A172 (cell line): ENCODE data around the gene PTHLH. TPM values are rescaled to one million over a fixed set of nuclear protein-coding genes. Genes with fewer than 3 reads are reported as not detected.

Source experiments
- DNase-seq: peaks from one replicate; pipeline ENCODE4 v3.0.0-alpha.2; 2015; ENCODE audit warnings: low spot score
- total RNA-seq: library from RNA; depleted of rRNA; stranded (reverse); fragments of >200 nt; shearing (Covaris generic); gene quantifications from 2 replicates; pipeline ENCODE4 v1.2.3, GENCODE V29; 2014

The PTHLH gene
- total RNA-seq, 1 experiment from 2014 or later = 3.1 TPM

DNA sequence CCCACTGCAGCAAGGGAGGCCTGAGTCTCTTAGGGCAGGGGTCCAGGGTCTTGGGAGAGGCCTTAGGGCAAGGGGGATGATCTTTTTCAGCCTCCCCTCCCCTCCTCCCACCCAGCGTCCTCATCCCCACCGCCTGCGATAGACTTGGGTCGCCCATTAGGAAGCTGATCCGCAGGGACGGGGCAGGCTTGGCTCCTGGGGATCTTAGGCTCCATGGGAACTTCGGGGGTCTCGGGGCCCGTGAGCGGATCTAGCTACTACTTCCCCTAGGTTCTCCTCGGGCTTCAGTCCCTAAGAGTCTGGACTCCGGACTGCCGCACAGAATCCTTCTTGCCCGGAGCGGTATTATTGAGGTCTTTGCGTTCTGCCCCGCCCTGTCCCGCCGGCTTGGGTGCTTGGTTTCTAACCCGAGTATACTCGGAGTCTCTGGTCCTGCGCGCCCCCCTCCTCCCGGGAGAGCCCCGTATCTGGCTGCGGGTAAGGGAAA lies 2.2 kb upstream of the PTHLH start:
- DNase-seq = no peak

DNA sequence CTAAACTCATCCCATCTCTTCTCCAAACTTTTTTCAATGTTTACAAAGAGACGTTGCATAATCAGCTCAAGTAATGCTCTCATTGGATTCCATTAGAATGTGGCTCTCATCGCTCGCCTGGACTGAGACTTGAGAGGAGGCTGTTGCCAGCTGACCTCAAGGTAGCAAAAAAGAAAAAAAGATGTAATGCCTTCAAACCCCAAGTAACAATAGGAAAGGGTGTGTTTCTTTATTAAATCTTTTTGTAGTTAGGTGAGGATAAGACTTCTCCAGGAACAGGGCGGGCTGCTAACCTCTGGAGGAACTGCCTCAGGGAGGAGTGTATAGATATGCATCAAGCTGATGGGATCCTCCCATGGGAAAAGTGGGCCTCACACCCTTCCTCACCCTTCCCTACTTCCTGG lies 956 bp upstream of the PTHLH start:
- no peak for DNase-seq

DNA sequence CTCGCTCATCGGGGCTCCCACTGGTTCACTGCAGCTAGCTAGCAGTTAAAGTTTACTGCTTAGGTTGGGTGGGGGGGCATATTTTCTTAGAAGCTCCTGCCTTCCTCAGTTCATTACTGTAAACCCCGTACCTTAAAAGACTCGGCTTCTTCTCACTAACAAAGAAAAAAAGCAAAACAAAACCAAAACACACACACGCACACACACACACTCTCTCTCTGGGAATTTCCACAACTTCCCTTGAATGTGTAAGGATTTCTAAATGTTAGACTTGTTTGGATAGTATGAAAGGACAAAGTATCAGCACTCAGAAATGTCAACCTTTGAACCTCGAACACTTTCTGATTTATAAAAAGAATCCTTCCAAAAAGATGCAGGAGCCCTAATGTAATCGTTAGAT lies 927 bp downstream of the PTHLH start:
- DNase-seq = no peak

DNA sequence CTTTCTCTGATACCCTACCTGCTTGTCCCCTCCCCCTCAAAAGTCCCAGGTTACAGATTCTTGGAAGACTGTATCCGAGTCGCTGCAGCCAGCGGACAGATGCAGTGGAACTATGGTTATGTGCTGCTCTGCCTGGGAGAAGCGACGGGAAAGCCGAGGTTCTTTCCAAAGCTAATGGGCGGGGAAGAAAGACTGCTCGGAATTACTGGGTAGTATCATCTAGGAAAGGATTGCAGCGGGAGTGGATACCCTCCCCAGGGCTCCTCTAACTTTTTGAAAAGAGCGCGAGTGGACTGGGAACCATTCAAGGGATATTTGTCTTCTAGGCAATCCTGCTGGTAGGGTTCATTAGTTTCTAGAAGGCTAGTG lies 1.4 kb downstream of the PTHLH start:
- no peak for DNase-seq

DNA sequence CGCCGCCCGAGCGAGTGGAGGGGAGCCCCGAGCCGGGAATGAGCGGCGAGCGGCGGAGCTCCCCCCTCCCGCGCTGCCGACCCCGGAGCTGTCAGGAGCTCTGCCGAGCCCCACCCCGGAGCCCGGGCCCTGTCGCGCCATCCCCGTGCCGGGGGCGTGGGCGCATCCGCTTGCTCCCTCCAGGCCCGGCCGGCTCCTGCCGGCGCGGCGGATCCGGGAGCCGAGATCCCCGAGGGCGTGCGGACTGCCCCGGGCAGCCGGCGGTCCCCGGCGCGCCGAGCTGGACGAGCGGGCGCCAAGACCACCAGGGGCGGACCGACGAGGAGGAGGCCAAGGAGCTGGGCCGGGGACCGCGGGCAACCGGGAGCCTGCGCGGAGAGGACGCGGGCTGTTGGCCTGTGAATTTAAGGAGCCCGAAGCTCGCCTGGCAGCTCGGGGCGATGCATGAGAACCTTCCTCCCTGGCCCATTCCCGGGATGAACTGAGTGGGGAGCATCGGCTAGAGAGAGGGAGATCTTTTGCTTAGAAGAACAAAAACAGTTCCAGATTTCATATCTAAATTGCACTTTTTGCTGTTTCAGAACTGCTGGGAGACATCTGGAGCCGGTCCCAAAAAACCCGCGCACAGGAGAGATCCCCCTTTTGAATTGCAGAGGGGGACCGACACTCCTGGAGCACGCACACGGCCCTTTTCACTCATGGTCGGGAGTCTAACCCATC lies 2.0 kb downstream of the PTHLH start:
- DNase-seq = no peak

DNA sequence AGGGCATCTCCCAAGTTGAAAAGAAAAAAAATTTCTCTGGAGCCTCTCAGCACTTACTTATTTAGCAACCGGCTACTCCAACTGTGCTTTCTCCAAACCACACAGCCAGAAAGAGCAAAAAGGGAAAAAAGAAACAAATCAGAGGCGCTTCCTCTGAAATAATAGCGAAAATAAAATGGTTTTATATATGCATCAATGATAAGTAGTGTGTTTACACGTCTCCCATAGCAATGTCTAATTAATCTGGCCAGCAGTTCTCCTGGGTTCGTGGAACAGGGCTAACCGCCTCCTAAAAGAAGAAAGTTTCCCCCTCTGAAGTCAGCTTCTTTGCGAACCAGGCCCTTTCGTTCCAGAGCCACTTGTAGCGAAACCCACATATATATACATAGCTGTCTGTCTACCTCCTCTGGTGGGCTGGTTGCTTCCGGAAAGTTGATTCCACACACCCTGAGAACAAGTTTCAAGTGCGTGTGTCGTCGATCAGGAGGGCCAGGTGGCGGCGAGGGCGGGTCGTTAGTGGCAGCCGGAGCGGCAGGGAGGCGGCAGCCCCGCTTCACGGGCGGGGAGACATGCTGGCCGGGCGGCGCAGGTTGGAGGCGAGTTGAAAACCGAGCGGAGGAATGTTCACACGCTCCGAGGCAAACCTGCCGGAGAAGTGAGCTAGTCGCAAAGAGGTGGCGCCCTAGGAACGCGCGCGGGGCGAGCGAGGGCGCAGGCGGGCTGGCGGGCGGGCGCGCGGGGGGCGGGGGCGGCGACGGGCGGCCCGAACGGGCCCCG lies 2.7 kb downstream of the PTHLH start:
- DNase-seq = peak; percentile 48

DNA sequence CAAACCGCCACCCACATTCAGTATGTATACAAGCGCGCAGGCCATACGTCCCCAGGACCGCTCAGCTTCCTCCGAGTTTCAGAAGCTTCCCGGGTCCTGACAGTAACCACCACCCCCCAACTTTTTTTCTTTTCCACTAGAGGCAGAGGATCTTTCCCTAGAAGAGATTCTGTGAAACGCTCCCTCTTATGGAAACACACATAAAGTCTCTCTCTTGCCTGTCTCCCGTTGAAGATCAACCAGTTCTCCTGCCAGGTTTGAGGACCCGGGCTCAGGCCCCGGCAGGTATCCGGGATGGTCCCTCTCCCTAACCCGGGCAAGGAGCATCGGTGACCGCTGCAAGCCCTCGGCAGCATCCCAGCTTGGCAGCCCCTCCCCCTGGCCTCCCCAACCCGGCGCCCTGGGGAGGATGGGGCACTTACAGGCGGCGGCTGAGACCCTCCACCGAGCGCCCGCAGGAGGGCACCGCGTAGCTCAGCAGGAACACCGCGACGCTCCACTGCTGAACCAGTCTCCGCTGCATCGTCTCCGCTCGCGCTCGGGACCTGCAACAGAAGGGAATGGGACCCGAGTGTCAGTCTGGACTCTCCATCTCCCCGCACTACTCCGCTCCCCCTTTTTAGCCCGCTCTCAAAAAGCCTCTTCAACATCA lies 3.4 kb downstream of the PTHLH start:
- DNase-seq = no peak

DNA sequence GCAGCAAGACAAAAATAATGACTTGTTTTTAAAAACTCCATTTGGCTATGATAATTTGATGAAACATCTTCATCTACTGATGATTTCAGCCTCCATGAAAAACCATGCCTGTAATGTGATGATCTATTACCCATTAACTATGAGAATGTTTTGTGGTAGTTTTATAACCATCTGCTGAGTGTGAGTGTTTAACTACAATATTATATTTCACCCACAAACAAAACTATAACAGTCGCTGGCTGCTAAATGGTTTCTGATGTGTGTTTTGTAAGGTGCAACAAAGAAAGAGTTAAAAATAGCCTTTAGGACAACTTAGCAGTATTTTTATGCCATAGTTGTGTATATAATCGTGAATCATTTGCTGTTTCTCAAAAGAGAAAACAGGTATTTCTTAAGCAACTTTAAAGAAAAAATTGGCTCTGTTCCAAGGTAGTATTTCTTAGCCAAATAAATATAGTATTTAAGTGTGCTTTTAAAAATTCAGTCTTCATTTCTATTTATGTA lies 4.9 kb downstream of the PTHLH start:
- no peak for DNase-seq

DNA sequence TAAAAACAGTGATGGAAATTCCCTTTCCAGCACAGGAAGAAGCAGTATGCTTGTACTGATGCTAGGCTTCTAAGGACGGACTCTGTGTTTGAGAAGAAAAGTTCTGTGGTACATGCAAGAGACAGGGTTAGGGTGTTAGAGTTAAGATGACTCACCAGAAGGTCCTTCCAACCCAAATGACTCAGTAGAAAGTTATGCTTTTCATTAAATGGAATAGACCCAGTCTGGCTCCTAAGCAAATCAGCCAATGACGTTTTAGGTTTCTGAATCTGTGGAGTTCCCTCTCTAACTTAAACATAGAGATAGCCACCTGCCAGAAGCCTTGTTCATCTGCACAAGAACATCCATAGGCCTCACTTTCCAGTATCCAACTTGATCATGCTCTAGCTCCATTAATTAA lies 5.7 kb downstream of the PTHLH start:
- DNase-seq = peak; percentile 96

DNA sequence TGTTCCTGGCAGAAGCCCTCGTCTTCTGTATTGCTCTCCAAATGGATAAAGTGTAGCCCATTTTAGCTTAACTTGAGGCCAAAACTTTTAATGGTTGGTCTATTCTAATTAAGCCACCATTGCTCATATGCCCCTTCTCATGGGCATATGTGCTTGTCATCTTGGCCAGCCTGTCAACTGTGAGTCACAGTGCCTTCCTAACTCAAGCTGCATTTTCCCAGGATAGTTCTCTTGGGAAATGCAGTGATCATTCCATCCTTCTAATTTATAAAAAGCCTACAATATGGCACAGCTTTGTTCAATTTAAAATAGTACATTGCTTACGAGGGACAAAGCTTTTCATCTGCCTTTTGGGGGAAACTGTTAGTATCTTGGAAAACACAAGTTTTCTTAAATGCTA lies 6.6 kb downstream of the PTHLH start:
- peak; percentile 67 for DNase-seq

DNA sequence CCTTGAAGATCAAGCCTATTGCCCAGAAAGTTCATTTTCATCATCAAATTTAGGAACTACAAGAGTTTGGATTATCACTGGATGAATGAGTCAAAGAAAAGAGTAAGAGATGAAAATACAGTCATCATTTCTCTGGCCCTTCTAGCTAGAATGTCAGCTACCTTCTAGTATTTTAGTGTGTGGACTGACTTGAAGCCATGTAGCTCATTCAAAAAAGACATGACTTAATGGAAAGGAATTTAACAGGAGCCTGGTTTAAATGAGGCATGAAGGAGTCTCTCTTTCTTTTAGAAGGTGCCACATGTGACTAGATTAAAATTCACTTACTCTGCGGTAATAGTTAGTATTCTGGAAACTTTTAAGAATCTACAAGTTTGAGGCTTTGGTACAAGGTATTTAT lies 7.1 kb downstream of the PTHLH start:
- DNase-seq = peak; percentile 39

DNA sequence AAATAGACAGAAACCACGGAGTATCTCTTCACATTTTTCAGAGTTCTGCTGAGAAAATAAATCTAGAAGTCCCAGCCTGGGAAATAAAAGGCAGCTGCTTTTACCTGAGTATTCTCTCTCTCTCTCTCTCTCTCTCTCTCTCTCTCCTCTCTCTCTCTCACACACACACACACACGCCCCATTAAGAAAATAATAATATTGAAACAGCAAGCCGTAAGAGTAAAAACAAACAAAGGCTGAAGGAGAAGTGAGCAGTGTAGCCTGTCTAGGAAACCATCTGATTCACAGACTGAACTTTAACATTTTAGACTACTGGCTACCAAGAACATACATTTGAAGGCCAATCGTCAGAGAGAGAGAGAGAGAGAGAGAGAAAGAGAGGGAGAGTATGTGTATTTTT lies 8.4 kb downstream of the PTHLH start:
- DNase-seq = no peak

DNA sequence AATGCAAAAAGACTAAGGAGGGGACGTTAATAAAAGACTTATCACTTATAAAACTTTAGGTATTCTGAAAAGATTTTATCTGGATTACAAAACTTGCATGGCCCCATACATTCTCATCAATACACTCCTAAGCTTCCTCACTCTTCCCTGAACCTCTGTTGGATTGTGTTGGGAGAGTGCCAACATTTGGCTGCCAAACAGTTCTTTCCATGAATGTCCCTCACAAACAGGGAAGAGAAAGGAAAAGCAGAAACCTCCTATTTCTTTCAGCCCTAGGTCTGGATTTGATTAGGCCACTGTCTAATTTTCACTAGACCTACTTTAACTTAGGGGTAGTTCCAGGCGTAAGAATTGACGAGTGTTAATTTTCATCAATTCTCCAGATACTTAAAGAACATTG lies 11.7 kb downstream of the PTHLH start:
- DNase-seq = no peak

DNA sequence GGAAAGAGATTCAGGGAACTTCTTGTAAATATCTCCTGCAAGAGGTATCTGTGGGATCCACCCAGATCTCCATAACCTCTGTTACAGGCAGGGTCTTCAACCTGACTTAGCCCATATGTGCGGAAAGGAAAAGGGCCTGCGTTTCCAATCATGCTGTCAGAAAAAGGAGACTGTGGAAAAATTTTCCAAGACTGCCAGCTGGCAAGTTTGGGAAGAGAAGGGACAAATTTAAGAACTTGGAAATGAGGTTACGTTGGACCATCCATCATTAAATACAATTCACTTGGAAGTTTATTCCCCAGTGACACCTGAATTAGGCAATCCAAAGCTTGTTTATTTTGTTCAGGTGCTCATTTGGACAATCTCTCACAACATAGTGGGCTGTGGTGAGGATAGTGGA lies 13.9 kb downstream of the PTHLH start:
- no peak for DNase-seq

DNA sequence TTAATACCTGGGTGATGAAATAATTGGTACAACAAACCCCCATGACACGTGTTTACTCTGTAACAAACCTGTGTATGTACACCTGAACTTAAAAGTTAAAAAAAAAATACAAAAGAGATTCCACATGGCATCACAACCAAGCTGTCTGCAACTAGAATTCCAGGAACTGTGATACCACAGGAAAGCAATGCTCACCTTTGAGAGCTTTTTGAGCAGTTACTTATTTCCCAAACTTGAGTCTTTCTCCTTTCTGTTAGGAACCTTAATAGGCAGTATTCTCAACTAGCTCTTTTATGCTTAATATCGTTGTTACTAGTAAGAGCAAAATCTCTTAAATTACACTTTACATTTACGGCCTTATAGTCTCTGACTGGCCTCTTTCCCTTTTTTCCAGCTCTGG lies 15.2 kb downstream of the PTHLH start:
- DNase-seq = no peak

DNA sequence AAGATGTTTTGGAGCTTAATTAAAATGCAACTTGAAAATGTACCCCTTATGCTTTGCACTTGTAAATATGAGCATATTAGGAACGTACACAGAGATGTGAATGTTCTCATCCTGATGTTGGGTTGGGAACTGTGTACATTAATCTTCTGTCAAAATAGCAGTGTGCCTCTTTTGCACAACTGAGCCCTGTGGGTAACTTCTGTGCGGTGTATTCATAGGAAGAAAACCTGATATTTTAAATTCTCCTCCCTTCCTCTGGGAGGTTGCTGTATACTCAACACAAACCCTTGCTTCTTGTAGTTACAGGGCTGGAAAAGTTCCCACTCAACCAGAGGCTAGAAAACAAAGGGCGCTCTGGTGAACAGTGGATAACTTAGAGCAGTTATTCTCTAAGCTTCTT lies 18.7 kb downstream of the PTHLH start:
- no peak for DNase-seq

DNA sequence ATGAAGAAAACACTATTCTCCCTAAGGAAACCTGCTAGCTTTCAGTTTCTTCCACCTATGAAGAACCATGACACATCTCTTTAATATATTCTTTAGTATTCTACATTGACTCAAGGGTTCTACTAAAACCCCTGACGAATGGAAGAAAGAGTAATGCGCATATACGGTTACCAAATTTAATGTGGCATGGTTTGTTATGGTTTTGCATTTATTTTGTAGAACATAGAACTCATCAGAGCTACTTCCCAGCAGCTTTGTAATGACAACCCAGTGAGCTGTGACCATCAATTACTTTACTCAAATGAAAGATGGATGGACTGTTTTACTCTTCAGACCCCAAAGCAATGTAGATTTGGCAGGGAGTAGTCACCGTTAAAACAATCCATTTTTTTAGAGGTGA lies 19.2 kb downstream of the PTHLH start:
- no peak for DNase-seq

DNA sequence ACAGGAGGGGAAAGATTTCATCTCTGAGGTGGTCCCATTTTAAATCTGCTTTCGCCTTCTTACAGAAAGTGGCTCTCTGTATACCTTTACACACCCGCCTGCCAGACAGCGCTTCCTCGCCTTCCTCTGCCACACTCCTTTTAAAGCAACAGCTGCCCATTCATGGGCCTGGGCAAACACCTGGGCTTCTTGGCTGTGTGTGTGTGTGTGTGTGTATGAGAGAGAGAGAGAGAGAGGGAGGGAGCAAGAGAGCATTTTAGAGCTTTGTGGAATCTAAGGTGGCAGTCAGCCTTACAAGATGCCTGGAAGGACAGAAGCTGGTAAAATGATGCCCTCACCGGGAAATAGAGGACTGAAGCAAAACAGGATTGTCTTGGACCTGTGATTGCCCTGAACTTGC lies 20.0 kb downstream of the PTHLH start:
- DNase-seq = no peak

DNA sequence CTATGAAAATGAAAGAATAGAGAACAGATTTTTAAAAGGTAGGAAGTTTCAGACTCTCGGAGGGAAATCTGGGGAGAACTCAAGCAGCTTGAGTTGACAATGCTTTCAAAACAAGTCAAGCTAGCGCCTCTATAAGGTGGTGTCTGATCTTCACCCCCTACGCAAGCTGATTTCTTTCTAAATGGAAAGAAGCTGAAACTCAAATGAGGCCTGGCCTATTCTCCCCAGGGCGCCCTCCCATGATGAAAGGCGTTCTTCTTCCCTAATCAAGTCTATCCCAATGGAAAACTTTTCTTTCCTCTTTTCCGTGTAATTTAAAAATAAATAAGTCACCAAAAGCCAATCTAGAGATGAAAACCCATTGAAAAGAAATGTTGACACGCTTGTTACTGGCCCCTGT lies 20.6 kb downstream of the PTHLH start:
- DNase-seq = no peak

DNA sequence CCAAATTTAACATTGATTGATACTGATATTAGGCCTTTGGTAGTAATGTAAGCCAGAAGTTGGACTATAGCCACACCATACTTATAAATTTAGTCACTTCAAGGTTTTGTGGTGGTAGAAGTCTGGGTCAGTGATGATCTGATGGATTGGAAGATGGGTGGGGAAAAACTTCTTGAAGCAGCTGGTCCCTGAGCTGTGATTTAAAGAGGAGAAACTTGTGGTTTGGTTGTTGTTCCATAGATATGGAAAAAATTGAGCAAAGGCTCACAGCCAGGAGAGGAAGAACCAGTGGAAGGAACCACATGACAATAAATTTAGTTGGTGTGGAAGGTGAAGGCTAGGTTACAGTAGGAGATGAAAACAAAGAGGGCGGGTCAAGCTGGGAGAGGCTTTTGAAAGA lies 26.1 kb downstream of the PTHLH start:
- no peak for DNase-seq

DNA sequence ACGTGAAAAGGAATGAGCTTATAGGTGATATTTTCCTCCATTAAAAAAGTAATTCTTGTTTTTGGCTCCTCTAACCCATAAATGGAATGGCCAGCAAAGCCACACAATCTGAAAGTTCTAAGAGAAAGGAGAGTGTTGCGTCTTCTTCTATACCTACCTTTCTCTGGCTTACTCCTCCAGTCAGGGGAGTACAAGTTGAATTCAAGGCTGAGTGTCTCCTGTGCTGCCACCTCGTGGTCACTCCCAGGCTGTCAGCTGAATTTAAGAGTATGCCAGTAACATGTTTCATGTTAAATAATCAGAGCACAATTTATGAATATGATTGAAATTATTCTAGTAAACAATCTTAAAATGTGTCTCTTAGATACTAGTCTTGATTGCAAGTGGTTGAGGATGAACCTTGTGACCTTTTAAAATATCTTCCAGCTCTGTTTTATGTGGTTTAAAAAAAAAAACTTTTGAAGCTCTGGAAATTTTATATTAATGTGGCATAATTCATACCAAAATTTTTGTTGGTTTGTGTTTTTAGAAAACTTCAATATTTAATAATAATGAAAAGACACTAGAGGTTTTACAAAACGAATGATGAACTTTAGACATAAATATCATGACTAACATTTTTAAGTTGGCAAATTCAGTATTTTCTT lies 31.7 kb downstream of the PTHLH start:
- DNase-seq = peak; percentile 71

DNA sequence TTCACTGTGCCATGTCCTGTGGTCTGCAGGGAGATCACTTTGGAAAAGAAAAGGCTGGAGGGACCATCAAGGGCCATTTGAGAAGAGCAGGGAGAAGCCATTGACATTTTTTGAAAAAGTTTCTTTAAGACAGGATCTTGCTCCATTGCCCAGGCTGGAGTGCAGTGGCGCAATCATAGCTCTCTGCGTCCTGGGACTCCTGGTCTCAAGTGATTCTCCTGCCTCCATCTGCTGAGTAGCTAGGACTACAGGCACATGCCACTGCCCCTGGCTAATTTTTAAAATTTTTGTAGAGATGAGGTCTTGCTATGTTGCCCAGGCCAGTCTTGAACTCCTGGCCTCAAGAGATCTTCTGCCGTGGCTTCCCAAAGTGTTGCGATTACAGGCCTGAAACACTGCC lies 32.3 kb downstream of the PTHLH start:
- no peak for DNase-seq
